Renal cortical epithelial cell (primary cell): ENCODE measurements around the gene MXD1. TPM values are rescaled to one million over a fixed set of nuclear protein-coding genes. Genes with fewer than 3 reads are reported as not detected.
"Not testable (repeated sequence)": the region's sequence is repeated elsewhere in the genome, so short reads cannot be mapped to it uniquely, and the experiment has no call there.

Experiments used
- DNase-seq: peaks from one replicate; pipeline ENCODE4 v3.0.0-alpha.2; 2011; ENCODE audit warnings: low read depth
- total RNA-seq: library from RNA; depleted of rRNA; stranded (reverse); fragments of >200 nt; gene quantifications from 2 replicates; pipeline ENCODE4 v1.2.3, GENCODE V29; 2014

The MXD1 gene
- total RNA-seq, 1 donor from 2014 or later: 8.0 TPM

- no peak for DNase-seq
These were observed 18.4 kb downstream of the MXD1 start for GRCh38 chr2:69933254-69933828.

DNA sequence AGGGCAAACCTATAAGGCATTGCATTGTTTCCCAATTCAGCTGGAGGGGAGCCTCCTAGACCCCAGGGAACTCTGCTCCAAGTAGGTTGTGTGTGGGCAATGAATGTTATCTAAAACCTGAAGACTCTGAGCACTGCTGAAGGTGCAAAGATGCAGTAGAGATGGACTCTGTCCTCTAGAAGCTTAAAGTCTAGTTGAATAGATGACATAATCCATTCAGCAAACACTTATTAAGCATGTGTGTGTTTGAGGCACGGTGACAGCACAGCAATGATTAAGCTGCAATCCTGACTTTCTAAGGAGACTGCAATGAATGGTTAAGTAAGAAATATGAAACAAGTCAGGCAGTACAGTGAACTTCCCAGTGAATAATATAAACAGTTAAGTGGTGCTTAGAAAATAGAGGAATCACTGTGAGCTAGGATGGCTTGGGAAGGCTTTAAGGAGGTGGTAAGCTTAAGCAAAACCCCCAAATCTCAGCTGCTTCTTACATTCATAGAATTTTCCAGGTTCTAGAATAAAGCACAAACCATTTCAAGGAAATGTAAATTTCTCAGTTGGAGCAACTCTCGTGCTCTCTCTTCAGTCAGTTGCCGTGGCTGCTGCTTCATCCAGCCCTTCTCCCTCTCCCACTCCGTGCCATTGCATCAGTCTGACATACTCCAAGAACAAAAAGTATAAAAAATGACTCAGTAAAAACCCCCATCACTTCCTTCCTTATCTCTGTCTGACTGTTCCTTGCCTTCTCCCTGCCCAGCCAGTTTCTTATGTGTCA lies 19.1 kb downstream of the MXD1 start:
- peak; percentile 70 for DNase-seq

DNA sequence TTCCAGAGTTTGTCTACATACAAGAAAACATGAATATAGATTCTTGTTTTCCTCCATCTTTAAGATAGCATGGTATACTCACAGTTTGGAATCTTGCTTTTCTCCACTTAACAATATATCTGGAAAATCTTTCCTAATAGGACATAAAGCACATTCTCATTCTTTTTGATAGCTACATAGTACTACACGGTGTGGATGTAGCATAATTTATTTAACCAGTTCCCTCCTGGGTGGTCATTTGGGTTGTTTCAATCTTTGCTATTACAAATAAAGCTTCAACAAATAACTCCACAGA lies 19.7 kb downstream of the MXD1 start:
- no peak for DNase-seq

GRCh38 chr2:69935011-69935410 lies 20.1 kb downstream of the MXD1 start:
- no peak for DNase-seq

DNA sequence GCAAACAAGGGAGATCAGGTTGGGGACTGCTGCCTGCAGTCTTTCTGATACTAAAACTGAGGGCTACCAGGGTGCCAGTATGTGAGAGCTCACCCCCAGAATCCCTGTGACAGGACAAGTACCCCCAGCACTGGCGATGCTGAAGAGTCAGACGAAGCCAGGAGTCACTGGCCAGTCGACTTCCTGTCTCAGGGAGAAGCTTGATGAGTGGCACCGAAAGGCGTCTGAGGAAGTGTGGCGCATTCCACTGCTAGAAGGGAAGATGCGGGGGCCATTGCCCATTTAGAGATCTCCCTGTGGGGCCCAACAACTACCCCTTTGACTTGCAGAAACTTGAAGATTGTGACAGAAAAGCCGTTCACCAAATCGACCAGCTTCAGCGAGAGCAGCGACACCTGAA lies 22.0 kb downstream of the MXD1 start:
- no peak for DNase-seq

DNA sequence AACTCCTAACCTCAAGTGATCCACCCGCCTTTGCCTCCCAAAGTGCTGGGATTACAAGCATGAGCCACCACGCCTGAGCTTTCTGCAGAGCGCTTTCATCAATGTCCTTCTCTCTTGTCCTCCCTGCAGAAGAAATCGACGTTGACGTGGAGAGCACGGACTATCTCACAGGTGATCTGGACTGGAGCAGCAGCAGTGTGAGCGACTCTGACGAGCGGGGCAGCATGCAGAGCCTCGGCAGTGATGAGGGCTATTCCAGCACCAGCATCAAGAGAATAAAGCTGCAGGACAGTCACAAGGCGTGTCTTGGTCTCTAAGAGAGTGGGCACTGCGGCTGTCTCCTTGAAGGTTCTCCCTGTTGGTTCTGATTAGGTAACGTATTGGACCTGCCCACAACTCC lies 23.1 kb downstream of the MXD1 start:
- no peak for DNase-seq

DNA sequence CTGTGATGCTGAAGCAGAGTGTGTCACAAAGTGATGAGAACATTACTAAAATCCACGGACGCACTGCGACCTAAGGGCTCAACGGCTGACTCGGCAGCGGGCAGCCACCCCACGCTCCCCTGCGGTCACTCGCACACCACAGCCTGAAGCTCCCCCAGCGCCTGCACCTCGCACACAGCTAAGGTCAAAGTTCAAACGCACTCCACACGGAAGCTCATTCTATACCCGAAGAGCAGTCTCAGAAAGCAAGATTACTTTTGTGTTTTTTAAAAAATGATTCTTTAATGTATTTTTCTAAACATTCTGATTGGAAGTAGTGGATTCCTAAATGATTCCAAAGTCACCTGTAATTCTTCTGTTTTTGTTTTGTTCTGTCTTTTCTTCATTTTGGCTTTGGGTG lies 24.8 kb downstream of the MXD1 start:
- DNase-seq: no peak

- DNase-seq: no peak
These were observed 25.8 kb downstream of the MXD1 start for GRCh38 chr2:69940691-69941090.

DNA sequence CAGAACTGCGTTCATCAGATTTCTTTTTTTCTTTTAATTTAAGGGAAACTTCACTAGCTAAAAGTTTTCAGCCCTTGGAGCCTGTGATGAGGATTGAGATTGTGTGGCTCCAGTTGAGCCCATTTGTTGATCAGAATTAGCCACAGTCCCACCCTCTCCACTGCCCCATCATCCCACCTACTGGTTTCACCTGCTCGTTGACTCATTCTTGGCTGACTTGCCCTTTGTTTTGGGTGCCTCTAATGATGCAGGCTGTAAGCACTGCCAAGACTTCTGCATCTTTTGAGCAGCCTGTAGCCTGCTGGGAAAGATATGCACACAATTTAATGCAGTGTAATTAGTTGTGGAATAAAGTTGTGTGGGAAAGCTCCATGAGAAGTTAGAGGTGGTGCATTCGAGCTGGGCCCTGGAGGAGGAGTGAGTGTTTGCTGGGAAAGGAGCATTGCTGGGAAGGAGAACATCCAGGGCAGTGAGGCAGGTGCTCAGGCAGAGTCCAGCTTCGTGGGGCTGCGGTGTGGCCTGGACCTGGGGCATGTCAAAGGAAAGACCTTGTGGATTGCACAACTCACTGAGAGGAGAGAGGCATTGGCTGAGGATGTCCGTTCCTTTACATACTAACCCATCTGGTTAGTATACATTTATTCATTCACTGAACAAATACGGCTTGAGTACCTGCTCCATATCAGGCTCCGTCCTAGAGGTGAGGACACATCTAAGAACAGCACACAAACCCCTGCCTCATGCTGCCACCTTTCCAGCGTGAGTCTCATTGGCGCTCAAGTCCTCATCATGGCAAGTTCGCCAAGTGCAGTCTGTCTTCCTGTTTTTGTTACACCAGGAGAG lies 28.3 kb downstream of the MXD1 start:
- no peak for DNase-seq

- DNase-seq: no peak
These were observed 29.1 kb downstream of the MXD1 start for GRCh38 chr2:69943843-69944525.

DNA sequence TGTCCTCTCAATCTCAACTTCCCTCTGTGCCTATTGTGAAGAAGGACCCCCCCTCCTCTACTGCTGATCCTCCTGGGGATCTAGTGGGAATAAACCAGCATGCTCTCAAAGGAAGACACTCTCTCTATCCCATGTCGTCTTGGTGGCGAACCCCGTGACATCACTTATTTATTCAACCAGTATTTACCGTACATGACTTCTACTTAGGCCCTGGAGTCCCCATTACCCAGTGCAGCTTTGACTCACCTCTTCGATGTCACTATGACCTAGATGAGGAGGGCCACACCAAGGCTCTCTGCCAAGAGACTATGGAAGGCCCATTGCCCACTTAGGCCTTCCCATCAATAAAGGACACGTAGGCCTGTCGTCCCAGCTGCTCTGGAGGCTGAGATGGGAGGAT lies 29.8 kb downstream of the MXD1 start:
- no peak for DNase-seq

DNA sequence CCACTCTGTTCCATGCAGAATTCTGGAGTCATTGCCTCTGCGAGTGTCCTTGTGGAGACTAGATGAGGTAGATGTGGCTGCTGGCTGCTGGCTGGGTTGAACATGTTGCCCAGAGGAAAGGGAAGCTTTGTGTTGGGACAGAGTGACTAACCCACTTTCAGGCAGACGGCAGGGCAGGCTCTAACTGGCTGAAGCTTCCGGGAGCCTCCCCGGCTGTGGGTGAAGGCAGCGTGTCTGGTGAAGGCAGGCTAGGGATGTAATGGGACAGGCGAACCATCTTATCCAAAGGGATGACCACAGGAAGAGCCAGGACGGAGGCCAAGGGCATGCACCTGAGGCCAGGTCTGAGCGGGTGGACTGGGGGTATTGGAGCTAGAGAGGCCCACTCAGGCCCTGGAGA lies 30.5 kb downstream of the MXD1 start:
- DNase-seq: no peak

GRCh38 chr2:69945941-69946340 lies 31.0 kb downstream of the MXD1 start:
- no peak for DNase-seq

DNA sequence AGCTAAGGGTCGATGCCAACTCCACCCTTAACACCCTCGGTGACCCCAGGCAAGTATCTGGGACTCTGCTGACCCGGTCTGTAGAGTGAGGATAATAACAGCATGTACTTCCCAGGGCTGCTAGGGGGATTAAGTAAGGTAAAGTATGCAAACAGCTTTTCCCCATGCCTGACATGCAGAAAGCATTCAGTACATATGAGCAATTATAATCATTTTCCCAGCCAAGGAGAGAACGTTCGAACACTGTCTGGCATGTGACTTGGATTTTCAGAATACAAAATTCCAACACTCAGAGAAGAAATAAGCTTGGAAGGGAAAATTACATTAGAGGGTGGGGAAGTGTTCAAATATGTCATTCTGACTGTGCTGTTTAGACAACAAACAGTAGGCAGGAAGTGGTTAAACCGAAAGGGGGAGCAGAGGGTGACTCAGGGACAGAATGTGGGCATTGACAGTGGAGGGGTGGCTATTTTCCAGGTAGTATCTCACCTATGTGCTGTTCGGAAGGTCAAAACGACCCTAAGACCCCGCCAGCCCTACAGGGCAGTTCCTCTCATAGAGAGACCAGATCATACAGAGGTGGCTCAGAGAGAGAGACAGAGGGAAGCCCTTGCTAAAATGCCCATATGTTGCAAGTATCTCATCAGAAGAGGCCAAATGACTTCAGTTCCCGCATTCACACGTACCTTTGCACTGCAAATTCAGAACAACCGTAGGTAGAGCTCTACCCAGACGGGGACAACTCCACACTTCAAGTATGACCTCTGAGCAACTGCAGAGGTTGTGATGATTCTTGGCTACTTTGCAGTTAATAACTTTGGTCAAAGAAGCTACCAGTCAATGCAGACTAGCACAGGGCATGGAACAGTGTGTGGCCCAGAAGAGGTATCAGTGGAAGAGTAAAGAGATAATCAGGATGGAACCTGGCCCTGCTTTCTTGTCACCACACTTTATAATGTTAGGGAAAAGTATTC lies 31.7 kb downstream of the MXD1 start:
- DNase-seq: peak; percentile 61

GRCh38 chr2:69947325-69947931 lies 32.5 kb downstream of the MXD1 start:
- DNase-seq: no peak

DNA sequence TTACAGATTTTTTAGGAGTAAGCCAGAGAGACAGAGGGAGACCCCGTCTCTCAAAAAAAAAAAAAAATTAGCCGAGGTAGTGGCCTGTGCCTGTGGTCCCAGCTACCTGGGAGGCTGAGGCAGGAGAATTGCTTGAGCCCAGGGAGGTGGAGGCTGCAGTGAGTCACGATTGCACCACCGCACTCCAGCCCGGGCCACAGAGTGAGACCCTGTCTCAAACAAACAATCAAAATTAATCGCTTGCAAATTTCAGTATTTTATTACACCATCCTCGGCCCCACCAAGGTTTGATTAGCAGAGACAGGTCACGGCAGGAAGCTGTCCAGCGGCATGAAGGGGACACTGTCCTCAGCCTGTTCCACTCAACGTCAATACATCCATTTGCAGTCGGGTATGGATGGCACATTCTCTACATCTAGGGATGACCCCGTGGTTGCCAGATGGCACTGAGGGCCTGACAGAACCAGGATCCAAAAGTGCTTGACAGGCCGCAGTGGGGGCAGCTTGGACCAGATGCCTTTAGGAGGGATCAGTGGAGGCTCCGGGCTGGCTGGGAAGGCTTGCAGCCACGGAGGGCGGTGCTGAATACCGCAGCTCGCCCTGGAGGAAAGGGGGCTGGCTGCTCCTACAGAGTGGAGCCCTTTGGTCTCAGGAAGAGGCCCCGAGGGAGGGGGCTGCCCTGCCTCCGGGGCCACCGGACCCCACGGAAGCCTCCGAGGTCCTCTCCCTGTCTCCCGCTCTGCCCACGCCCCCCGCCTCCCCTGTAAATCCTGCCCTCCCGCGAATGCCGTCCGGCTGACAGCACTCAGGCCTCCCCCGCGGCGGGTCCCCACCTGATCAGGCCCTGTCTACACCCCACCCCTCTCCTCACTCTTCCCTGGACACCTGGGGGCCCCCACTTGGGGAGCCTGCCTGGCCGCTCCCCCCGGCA lies 33.4 kb downstream of the MXD1 start:
- DNase-seq: no peak

DNA sequence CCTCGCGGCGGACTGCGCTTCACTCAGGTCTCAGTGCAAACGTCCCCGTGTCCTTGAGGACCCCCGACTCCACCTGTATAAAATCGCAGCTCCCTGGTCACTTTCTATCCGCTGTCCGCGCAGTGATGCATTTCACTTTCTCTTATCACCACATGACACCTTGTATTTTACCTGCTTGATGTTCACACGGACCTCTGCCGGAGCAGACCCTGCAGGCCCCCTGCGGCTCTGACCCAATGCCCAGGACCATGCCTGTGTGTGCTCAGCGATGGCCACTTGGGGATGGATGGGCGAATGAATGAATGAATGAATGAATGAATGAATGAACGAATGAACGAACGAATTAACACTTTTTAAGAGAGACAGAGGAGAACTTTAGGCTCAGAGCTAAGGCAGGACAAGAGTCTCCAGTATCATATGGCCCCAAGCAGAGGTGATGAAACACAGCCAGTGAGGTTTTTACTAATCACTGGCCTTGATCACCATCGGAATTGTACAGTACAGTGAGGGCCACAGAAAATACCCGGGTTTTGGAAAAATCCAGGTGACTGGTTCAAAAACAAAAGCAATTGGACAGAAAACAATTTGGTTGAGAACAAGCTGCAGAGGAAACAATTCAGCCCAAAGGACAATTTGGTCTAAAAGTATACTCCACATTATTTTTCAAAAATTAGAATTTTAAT lies 34.2 kb downstream of the MXD1 start:
- DNase-seq: no peak

- no peak for DNase-seq
These were observed 35.3 kb downstream of the MXD1 start for GRCh38 chr2:69950241-69950640.

GRCh38 chr2:69950671-69951070 lies 35.8 kb downstream of the MXD1 start:
- not testable (repeated sequence) for DNase-seq
